Spleen (tissue), 7 donors: ENCODE data around the gene CBLN3.

ENCODE experiments used
- CTCF ChIP-seq, 11 experiments: fragments of 200-600 bp in 7 of 11; fragments of 450-650 bp in 4 of 11; sonication (generic) in 4 of 11; IDR thresholded peaks in 8 of 11; conservative IDR thresholded peaks in 3 of 11; 1 replicate in 7 of 11; 2 replicates in 4 of 11; pipeline versions ENCODE4 v1.4.0 to v1.8.0; 2016 to 2021; ENCODE audit warnings: antibody characterized with exemption in 11 of 11, inconsistent platforms in 4 of 11, mild to moderate bottlenecking in 1 of 11
- POLR2A ChIP-seq, 3 donors: fragments of 450-650 bp; IDR thresholded peaks; one replicate each; pipeline ENCODE4 v1.5.1; 2017; ENCODE audit warnings: antibody characterized with exemption in 3 of 3, mild to moderate bottlenecking in 1 of 3
- POLR2AphosphoS5 ChIP-seq, 3 donors: sonication (generic); formaldehyde crosslinking; IDR thresholded peaks; one replicate each; pipeline ENCODE4 v1.5.1; 2017; ENCODE audit warnings: antibody characterized with exemption in 3 of 3
- donor health status: DM: no; HTN: no; CAD: no; lungs with moderate emphysema.
- donor health status: DM: no; HTN: no; CAD: no.
- donor health status: DM: no; HTN: no; CAD: no.

GRCh38 chr14:24439257-24439656 is 9.8 kb upstream of the CBLN3 start:
- no peak for TF ChIP-seq CTCF (IDR thresholded peaks at IDR 0.05 in 8 of 11, conservative IDR thresholded peaks at IDR 0.05 in 3 of 11)
- TF ChIP-seq POLR2A (IDR thresholded peaks at IDR 0.05), result no peak
- no peak for TF ChIP-seq POLR2AphosphoS5 (IDR thresholded peaks at IDR 0.05)
